Measurements from ENCODE around the gene LBHD1.
A peak's percentile ranks its signal among the peaks of the same experiment; 100 is the strongest.
"Not testable (repeated sequence)": the region's sequence is repeated elsewhere in the genome, so short reads cannot be mapped to it uniquely, and the experiment has no call there.

LBHD1 gene

DNA sequence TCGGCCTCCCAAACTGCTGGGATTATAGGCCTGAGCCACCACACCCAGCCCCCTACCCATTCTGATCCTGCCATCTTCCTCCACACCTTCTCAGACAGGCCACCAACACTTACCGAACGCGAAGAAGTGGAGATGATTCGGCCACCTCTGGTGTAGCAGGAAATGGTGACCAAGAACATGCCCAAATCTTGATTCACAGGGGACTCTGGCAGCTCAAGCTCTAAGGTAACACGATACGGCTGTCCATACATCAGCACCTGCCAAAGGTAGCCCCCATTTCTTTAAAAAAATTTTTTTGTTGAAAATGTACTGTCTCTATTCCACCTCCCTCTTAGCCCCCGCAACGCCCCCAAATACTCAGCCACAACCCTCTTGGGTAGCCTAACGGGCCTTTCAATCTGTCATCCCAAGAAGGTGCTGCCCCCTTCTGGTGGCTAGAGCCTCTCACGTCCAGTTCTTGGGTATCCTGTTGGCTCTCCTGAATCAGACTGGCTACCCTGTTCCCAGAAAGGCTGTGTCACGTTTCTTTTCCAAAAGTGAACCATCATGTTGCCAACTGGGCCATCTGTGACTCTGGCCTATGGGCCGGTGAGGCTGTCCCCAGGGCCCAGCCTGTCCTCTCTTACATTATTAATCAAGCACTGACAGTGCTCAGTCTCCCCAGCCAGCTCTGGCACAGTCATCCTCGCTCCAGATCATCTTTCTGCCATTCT, 22.5 kb upstream of the LBHD1 start:
- peak; percentile 87 for DNase-seq (ENCODE audit: low spot score)

- DNase-seq (ENCODE audit: low spot score) = not testable (repeated sequence)
These were observed 21.6 kb upstream of the LBHD1 start for GRCh38 chr11:62693624-62694023.

- DNase-seq (ENCODE audit: low spot score) = peak; percentile 32
These were observed 17.5 kb upstream of the LBHD1 start, which contains the start of gene LRRN4CL for GRCh38 chr11:62689421-62690183. LRRN4CL (minus strand) TSS chr11:62689530; CDS start chr11:62688508, 1,022 bp downstream.

GRCh38 chr11:62688491-62688890, 16.4 kb upstream of the LBHD1 start:
- no peak for DNase-seq (ENCODE audit: low spot score)

GRCh38 chr11:62687508-62688396, 15.7 kb upstream of the LBHD1 start:
- no peak for DNase-seq (ENCODE audit: low spot score)

DNA sequence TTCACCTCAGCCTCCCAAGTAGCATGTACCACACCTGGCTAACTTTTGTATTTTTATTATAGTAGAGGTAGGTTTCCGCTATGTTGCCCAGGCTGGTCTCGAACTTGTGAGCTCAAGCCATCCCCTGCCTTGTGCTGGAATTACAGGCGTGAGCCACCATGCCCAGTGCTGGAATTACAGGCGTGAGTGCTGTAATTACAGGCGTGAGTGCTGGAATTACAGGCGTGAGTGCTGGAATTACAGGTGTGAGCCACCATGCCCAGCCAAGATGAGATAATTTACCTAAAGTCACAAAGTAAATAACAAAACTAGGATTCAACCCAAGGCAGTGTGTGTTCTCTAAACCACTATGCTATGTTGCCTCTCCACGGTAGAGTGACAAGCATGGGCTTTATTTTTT, 10.5 kb upstream of the LBHD1 start:
- no peak for DNase-seq (ENCODE audit: low spot score)

DNA sequence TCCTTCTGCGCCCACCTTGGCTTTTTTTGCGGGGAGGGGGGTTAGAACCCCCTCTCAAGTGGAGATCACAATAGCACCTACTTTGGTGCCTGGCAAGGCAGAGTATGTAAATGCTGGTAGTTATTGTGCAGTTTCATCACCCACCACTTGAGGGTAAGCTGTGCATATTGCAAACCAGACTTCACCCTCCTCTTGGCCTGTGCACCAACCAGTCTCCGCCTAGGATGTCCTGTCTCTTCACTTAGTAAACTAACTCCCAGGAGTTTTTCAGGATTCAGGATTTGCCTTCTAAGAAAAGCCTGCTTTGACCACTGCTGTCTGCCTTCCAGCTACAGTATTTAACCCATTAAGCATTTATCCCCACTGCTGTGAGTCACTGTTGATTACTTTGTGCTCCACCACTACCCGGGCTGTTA, 8.8 kb upstream of the LBHD1 start:
- DNase-seq (ENCODE audit: low spot score) = peak; percentile 64

DNA sequence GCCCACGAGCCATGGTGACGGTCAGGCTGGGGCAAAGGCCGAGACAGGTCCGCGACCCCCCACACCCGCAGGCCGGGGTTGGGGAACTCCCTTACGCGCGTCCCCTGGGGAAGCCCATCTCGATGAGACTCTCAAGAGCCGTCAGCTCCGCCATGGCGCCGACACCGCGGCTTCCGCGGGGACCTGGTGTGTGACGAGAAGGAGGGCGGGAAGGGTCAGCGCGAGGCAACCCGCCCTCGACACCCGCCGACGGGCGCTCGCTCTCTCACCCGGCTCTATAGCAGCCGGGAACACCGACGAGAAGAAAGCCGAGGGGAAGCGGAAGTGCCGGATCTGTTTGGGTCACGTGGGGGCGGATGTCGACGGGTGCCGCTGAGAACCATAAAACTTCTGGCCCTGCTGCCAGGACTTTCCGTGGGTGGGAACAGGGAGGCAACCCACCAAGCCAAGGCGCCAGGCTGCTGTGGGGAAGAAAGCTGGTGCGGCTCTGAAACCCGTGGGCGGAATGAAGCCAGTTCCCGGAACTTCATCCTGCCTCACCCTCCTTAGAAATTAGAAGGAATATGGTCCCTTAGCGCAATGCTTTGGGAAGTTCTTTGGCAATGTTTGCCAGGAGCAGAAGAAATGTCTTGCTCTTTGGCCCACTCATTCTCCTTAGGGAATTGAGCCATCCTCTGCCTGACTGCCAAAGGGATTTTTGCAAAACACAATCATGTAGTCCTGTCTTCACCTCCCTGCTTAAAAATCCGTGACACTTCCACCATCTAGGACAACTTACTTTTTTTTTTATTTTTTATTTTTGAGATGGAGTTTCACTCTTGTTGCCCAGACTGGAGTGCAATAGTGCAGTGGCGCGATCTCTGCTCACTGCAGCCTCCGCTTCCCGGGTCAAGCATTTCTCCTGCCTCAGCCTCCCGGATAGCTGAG, 7.0 kb upstream of the LBHD1 start, which contains the start of gene UBXN1:
Gene UBXN1, minus strand, starts transcription at position 304 of the 927 bp plus-strand sequence. Its CDS starts 150 bp downstream, at position 154.
- DNase-seq (ENCODE audit: low spot score) = peak; percentile 88

DNA sequence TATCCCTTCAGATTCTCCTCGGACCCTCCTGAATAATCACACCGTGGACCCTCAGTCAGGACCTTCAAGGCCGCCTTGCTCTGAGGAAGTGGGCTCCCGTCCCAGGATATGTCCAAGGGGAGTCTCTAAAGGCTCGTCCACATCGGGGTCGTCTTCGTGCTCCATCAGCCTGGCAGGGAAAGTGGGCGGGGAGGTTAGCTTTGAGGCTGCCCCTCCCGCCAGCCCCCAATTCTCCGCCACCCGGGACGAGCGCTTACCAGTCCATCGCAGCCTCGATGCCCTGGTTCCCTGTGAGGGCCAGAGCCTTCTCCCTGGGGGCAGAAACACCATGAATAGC, 6.3 kb upstream of the LBHD1 start:
- DNase-seq (ENCODE audit: low spot score) = no peak

DNA sequence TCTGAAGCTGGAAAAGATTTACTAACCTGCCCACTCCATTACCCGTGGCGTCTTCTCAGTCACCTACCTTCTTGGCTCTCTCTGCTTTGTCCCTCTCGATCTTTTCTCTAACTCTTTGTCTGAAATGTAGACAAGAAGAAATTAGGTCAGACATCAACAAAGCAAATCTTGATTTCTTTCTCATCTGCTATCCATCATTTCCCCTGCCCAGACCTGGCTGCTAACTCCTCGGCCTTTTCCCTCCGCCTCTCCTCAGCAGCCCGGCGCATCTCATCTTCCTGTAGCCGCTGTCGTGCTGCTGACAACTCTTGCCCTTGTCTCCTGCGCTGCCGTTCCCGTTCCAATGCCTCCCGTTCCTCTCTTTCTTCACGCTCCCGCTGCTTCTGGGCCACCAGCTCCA, 5.6 kb upstream of the LBHD1 start:
- no peak for DNase-seq (ENCODE audit: low spot score)

DNA sequence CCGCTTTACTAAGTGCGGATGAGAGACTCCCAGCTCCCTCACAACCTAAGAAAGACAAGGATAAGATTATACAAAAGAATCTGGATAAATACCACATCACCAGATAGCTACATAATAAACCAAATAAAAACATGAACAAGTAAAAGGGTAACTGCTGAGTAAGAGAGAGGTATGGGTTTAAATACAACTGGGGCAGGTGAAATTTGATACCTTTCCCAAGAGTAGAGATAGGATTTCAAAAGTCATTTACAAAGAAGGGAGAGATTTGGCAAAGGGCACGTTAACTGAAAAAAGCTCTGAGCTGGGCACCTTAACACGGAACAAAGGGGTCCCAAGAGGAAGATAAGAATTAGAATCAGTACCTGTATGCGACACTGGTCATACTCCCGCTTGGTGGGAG, 5.1 kb upstream of the LBHD1 start:
- no peak for DNase-seq (ENCODE audit: low spot score)

GRCh38 chr11:62676698-62677097, 4.6 kb upstream of the LBHD1 start:
- no peak for DNase-seq (ENCODE audit: low spot score)

DNA sequence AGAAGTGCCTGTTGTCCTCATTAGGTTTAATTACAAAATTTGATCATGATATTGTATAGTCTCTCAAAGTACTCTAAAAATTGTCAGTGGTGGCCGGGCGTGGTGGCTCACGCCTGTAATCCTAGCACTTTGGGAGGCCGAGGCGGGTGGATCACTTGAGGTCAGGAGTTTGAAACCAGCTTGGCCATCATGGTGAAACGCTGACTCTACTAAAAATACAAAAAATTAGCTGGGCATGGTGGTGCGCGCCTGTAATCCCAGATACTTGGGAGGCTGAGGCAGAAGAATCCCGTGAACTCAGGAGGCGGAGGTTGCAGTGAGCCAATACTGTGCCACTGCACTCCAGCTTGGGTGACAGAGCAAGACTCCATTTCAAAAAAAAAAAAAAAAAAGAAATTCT, 3.3 kb upstream of the LBHD1 start:
- not testable (repeated sequence) for DNase-seq (ENCODE audit: low spot score)

GRCh38 chr11:62673196-62673525, 1.1 kb upstream of the LBHD1 start:
- no peak for DNase-seq (ENCODE audit: low spot score)

GRCh38 chr11:62671236-62671607, 845 bp downstream of the LBHD1 start:
- no peak for DNase-seq (ENCODE audit: low spot score)

DNA sequence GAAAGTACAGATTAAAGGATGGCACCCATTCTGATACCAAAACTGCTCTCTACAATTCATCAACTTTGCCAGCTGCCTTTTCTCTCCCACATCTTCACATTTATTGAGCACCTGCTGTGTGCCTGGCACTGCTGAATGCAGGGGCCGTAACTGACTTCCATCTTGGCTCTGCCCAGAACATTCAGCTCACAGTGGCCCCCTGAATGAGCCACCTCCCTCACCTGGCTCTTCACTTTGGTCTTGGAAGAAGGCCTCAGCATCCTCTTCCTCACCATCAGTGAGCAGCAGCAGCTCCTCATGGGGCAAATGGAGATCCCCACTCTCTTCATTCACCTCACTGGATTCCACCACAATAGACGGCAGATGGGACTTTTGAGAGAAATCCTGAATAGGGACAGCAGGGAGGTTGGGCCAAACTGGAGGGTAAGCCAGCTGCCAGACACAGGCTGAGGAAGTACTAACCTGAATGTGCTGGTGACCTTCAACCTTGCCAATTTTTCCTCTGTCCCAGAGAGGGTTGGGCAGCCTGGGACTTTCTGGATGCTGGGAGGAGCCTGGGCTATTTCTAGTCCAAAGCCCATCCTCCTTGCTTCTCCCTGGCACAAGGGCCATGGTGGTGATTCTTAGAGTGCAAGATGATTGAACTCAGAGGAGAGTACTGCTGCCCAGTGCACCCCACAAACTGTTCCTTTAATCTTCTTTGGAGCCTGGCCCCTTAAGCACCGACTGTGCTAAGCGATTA, 2.5 kb downstream of the LBHD1 start:
- no peak for DNase-seq (ENCODE audit: low spot score)

- DNase-seq (ENCODE audit: low spot score) = no peak
These were observed 4.6 kb downstream of the LBHD1 start for GRCh38 chr11:62667460-62667859.

GRCh38 chr11:62666259-62666926, 5.7 kb downstream of the LBHD1 start:
- DNase-seq (ENCODE audit: low spot score) = no peak

- peak; percentile 56 for DNase-seq (ENCODE audit: low spot score)
These were observed 6.3 kb downstream of the LBHD1 start for GRCh38 chr11:62665599-62666258.
